PFSK-1 (cell line): ENCODE results near the gene ZSCAN1.

Experiments
- FOXP2 ChIP-seq: optimal IDR thresholded peaks from 2 replicates; pipeline ENCODE3; 2011; ENCODE audit warnings: borderline replicate concordance, control low read depth, inconsistent platforms; ENCODE audit not compliant: insufficient read depth; ENCODE audit errors: extremely low read length, extremely low read depth
- POLR2AphosphoS5 ChIP-seq: IDR thresholded peaks from 2 replicates; pipeline ENCODE4 v1.6.1; 2012; ENCODE audit warnings: low read depth, mild to moderate bottlenecking, control low read depth, low read length, moderate library complexity
- SIN3A ChIP-seq: IDR thresholded peaks from 2 replicates; pipeline ENCODE4 v1.6.1; 2012; ENCODE audit warnings: mild to moderate bottlenecking, low read length, moderate library complexity, borderline replicate concordance; ENCODE audit not compliant: insufficient read depth
- TAF1 ChIP-seq: IDR thresholded peaks from 2 replicates; pipeline ENCODE4 v1.6.1; 2012; ENCODE audit warnings: low read length, control low read depth, borderline replicate concordance; ENCODE audit not compliant: insufficient read depth
- TF ChIP-seq, protein P1 (sequence below), 2 experiments: IDR thresholded peaks; 2 replicates each; pipeline versions ENCODE4 v1.6.1 to v1.8.0; 2011 to 2012; ENCODE audit warnings: low read depth in 2 of 2, low read length in 2 of 2, control low read depth in 1 of 2, inconsistent platforms in 1 of 2, mild to moderate bottlenecking in 1 of 2, moderate library complexity in 1 of 2; ENCODE audit not compliant: insufficient read depth in 1 of 2

The ZSCAN1 gene

DNA sequence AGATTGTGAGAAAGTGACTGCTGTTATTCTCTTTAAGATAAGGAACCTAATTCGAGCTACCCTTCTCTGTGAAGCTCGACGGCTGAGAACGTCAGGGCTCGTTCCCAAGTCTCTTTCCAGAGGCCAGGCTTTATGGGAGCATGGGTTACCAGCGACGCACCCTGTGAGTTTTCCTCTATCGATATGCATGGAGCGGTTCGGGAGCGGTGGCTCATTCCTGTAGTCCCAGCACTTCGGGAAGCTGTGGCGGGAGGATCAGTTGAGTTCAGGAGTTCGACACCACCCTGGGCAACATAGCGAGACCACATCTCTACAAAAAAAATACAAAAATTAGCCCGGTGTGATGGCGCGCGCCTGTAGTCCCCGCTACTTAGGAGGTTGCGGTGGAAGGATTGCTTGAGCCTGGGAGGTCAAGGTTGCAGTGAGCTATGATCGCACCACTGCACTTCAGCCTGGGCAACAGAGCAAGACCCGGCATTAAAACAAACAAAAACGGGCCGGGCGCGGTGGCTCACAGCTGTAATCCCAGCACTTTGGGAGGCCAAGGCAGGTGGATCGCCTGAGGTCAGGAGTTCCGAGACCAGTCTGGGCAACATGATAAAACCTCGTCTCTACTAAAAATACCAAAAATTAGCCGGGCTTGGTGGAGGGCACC is 30.5 kb upstream of the ZSCAN1 start:
- TF ChIP-seq TAF1, result no peak
- TF ChIP-seq, protein P1, sequence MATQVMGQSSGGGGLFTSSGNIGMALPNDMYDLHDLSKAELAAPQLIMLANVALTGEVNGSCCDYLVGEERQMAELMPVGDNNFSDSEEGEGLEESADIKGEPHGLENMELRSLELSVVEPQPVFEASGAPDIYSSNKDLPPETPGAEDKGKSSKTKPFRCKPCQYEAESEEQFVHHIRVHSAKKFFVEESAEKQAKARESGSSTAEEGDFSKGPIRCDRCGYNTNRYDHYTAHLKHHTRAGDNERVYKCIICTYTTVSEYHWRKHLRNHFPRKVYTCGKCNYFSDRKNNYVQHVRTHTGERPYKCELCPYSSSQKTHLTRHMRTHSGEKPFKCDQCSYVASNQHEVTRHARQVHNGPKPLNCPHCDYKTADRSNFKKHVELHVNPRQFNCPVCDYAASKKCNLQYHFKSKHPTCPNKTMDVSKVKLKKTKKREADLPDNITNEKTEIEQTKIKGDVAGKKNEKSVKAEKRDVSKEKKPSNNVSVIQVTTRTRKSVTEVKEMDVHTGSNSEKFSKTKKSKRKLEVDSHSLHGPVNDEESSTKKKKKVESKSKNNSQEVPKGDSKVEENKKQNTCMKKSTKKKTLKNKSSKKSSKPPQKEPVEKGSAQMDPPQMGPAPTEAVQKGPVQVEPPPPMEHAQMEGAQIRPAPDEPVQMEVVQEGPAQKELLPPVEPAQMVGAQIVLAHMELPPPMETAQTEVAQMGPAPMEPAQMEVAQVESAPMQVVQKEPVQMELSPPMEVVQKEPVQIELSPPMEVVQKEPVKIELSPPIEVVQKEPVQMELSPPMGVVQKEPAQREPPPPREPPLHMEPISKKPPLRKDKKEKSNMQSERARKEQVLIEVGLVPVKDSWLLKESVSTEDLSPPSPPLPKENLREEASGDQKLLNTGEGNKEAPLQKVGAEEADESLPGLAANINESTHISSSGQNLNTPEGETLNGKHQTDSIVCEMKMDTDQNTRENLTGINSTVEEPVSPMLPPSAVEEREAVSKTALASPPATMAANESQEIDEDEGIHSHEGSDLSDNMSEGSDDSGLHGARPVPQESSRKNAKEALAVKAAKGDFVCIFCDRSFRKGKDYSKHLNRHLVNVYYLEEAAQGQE (IDR thresholded peaks at IDR 0.05; ENCODE audit: insufficient read depth in 1 of 2, low read depth in 2 of 2, low read length in 2 of 2), result no peak
- no peak for TF ChIP-seq POLR2AphosphoS5
- TF ChIP-seq FOXP2, result no peak
- no peak for TF ChIP-seq SIN3A

DNA sequence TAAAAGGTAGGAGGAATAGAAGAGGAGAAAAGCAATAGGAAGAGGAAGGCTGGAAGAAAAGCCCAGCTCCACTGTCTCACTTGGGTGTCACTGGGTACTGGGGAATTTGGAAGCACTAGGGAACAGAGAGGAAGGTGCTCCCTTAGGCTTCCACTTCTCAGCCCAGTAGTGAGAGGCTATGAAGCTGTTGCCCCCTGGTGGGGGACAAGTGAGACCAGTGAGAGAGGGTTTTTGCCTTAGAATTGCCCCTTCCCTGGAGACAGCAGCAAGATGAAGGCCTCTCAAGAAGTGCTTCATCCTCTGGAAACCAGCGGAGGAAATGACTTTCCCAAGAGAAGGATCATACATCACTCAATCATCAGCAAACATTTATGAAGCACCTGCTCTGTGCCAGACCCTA is 26.5 kb upstream of the ZSCAN1 start:
- no peak for TF ChIP-seq SIN3A
- TF ChIP-seq TAF1, result no peak
- TF ChIP-seq, protein P1 (IDR thresholded peaks at IDR 0.05; ENCODE audit: insufficient read depth in 1 of 2, low read depth in 2 of 2, low read length in 2 of 2), result no peak
- no peak for TF ChIP-seq POLR2AphosphoS5
- no peak for TF ChIP-seq FOXP2

DNA sequence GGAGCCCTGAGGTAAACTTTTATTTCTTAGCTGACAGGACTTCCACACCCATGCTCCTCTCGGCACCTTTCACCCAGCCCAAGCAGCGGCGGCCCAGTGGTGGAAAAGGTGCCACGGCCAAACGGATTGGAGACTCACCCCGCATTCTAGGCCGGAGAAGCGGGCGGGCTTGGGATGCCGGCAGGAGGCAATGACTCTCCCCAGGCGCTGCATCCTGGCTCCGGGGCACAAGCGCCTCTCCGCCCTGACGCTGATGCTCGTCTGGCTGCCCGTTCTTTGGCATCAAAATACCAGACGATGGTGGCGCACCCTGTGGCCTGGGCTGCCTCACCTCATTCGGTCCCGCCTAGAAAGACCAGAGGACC is 24.5 kb upstream of the ZSCAN1 start:
- TF ChIP-seq, protein P1 (IDR thresholded peaks at IDR 0.05; ENCODE audit: insufficient read depth in 1 of 2, low read depth in 2 of 2, low read length in 2 of 2), result no peak
- TF ChIP-seq TAF1 (no peak), FOXP2 (no peak)

DNA sequence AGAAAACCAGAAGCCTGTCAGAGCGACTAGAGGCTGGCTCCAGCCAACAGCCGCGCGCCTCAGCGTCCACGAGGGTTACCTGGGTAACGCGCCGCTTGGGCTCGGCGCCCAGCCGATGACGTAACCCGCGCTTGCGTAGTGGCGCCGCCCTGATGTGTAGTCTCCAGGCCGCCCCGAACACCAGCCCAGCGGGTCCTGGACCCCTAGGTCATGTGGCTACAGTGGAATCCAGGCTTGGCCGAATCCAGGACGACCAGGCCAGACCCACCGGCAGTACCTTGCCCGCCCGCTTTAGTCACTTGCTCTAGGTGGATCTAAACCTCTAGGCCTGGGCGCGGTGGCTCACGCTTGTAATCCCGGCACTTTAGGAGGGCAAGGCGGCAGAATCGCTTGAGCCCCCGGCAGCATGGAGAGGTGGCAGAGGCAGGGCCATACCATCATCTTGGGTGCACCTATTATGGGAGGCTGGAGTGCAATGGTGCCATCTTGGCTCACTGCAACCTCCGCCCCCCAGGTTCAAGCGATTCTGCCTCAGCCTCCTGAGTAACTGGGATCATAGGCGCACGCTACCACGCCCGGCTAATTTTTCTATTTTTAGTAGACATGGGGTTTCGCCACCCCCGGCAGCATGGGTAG is 24.0 kb upstream of the ZSCAN1 start:
- TF ChIP-seq POLR2AphosphoS5, result peak; percentile 23; the same call in 1 of the 2 replicates
- no peak for TF ChIP-seq TAF1

DNA sequence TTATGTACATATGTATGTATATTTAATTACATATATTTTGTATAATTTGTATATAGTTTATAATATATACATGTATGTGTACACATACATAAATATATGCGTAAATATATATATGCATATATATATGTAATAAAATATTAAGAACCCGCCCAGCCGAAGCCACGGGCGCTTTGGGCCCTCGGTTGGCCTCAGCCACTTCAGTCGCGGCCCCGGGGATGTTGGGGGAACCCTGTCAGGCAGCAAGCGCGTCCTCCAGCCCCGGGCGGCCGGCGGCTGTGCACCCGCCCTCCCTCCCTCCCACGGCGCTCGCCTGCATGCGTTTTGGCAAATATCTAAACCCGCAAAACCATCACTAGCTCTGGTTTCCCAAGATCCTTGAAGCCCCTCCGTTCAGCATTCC is 23.3 kb upstream of the ZSCAN1 start:
- TF ChIP-seq, protein P1 (IDR thresholded peaks at IDR 0.05; ENCODE audit: insufficient read depth in 1 of 2, low read depth in 2 of 2, low read length in 2 of 2), result no peak
- TF ChIP-seq SIN3A (no peak), FOXP2 (no peak), TAF1 (no peak), POLR2AphosphoS5 (no peak)
